Progenitor cell of endocrine pancreas (in vitro differentiated cells): ENCODE measurements around the gene CST8. TPM values are rescaled to one million over a fixed set of nuclear protein-coding genes. Genes with fewer than 3 reads are reported as not detected.

Experiments used
- DNase-seq: peaks from one replicate; pipeline ENCODE4 v3.0.0; 2021; ENCODE audit warnings: low spot score; ENCODE audit not compliant: unreplicated experiment
- H3K27ac Mint-ChIP-seq: 2 replicates; pipeline ENCODE4 v1.8.0; 2021; ENCODE audit warnings: mild to moderate bottlenecking, moderate library complexity, mixed read lengths
- H3K27me3 Mint-ChIP-seq: 2 replicates; pipeline ENCODE4 v1.8.0; 2021; ENCODE audit warnings: mixed read lengths
- H3K36me3 Mint-ChIP-seq: 2 replicates; pipeline ENCODE4 v1.8.0; 2022; ENCODE audit warnings: mixed read lengths; ENCODE audit not compliant: insufficient read depth
- H3K4me1 Mint-ChIP-seq: 2 replicates; pipeline ENCODE4 v1.8.0; 2021; ENCODE audit warnings: low read depth, mixed read lengths
- H3K4me3 Mint-ChIP-seq: 2 replicates; pipeline ENCODE4 v1.8.0; 2021; ENCODE audit warnings: low read depth, mild to moderate bottlenecking, moderate library complexity, mixed read lengths
- H3K9me3 Mint-ChIP-seq: 2 replicates; pipeline ENCODE4 v1.8.0; 2021; ENCODE audit warnings: low read depth, mixed read lengths
- CTCF ChIP-seq: fragments of 200-600 bp; sonication (generic); IDR thresholded peaks from one replicate; pipeline ENCODE4 v1.5.0; 2021; ENCODE audit warnings: antibody characterized with exemption, mild to moderate bottlenecking; ENCODE audit not compliant: unreplicated experiment
- total RNA-seq: library from RNA; stranded (reverse); gene quantifications from 2 replicates; pipeline ENCODE4 v1.2.1, GENCODE V29; 2021

Gene CST8
- total RNA-seq, 1 donor from 2014 or later: not detected

- H3K27me3 Mint-ChIP-seq: no peaks in the 10 kb centered on the region
- H3K9me3 Mint-ChIP-seq: peaks cover under 1% of the 10 kb centered on the region
- no peak for TF ChIP-seq CTCF
- H3K4me1 Mint-ChIP-seq: peaks cover 38% of the 10 kb centered on the region
- DNase-seq: no peak
- no peak overlapping the region for H3K4me3 Mint-ChIP-seq
- H3K27ac Mint-ChIP-seq: no peak overlapping the region
- H3K36me3 Mint-ChIP-seq: no peaks in the 10 kb centered on the region
Measured at GRCh38 chr20:23501926-23502325, 11.0 kb downstream of the CST8 start.

DNA sequence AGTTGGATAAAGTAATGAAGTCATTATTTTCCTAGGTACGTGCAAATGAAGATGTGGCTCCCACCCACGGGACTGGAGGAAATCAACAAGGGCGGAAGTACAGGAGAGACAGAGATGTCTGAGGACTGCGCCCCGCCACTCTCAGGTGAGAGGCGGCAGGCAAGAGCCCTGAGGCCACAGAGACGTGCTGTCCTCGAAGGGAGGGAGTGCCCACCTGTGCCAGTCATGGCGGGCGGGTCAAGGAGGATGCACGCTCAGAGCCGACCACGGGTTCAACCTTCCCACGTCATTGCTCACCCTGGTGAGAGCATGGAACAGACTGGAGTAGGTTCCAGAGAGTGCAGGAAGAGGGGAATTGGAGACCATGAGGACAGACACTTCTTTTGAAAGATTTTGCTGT lies 12.7 kb downstream of the CST8 start:
- peaks cover under 1% of the 10 kb centered on the region for H3K27me3 Mint-ChIP-seq
- TF ChIP-seq CTCF: no peak

GRCh38 chr20:23507346-23507745 lies 16.4 kb downstream of the CST8 start:
- DNase-seq: no peak
- H3K4me3 Mint-ChIP-seq: no peak overlapping the region
- H3K27me3 Mint-ChIP-seq: peaks cover 9% of the 10 kb centered on the region
- TF ChIP-seq CTCF: peak; percentile 11
- peaks cover 12% of the 10 kb centered on the region for H3K4me1 Mint-ChIP-seq
- no peak overlapping the region for H3K27ac Mint-ChIP-seq
- no peaks in the 10 kb centered on the region for H3K9me3 Mint-ChIP-seq
- H3K36me3 Mint-ChIP-seq: no peaks in the 10 kb centered on the region

More for the DNA sequence above, 12.7 kb downstream of the CST8 start:
- DNase-seq: no peak
- no peak overlapping the region for H3K27ac Mint-ChIP-seq
- no peaks in the 10 kb centered on the region for H3K36me3 Mint-ChIP-seq
- H3K9me3 Mint-ChIP-seq: no peaks in the 10 kb centered on the region
- no peak overlapping the region for H3K4me3 Mint-ChIP-seq
- peaks cover 38% of the 10 kb centered on the region for H3K4me1 Mint-ChIP-seq

GRCh38 chr20:23508449-23509229 lies 17.7 kb downstream of the CST8 start:
- DNase-seq: no peak
- H3K4me1 Mint-ChIP-seq: peaks cover 2% of the 10 kb centered on the region
- H3K9me3 Mint-ChIP-seq: no peaks in the 10 kb centered on the region
- H3K27me3 Mint-ChIP-seq: peaks cover 9% of the 10 kb centered on the region
- H3K27ac Mint-ChIP-seq: no peak overlapping the region
- no peak overlapping the region for H3K4me3 Mint-ChIP-seq
- no peak for TF ChIP-seq CTCF
- no peaks in the 10 kb centered on the region for H3K36me3 Mint-ChIP-seq

DNA sequence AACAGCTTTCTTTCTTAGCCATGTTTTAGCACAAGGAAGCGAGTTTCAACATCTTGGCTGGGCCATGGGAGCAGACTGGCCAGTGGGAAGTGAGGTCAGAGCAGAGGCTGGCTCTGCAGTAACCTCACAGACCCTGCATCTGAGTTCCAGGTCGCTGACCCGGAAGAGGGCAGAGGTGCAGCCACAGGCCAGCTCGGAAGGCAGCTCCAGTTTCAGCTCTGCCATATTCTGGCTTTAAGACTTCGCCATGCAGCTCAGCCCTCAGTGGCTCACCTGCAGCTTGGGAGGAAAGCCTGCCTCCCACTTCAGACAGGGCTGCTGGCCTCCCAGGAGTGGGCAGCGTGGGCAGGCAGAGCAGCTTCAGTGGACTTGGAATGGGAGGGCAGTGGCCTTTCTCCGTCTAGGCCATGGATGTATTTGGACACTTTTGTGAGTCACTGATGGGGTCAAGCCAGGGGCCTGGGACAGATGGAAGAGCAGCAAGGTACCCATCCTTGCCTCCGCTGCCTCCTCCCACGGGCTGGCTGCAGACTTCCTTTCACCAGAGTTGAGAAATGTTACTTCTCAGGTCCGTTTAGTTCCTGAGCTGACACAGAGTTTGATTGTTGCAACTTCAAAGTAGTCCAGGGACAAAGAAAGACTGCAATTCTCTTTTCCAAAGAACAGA lies 18.5 kb downstream of the CST8 start:
- no peaks in the 10 kb centered on the region for H3K9me3 Mint-ChIP-seq
- H3K4me3 Mint-ChIP-seq: no peak overlapping the region
- H3K4me1 Mint-ChIP-seq: peaks cover 2% of the 10 kb centered on the region
- H3K36me3 Mint-ChIP-seq: no peaks in the 10 kb centered on the region
- H3K27ac Mint-ChIP-seq: peak overlapping the region; percentile 10
- H3K27me3 Mint-ChIP-seq: peaks cover 9% of the 10 kb centered on the region
- TF ChIP-seq CTCF: no peak
- no peak for DNase-seq
